Activated T-helper 17 cell treated with anti-CD3 and anti-CD28 coated beads, Interleukin-2, amount 50 U/mL, for 72 hours (primary cell): Measurements from ENCODE around the gene FNDC1. TPM values are rescaled to one million over a fixed set of nuclear protein-coding genes. Genes with fewer than 3 reads are reported as not detected.
"Not testable (repeated sequence)": the region's sequence is repeated elsewhere in the genome, so short reads cannot be mapped to it uniquely, and the experiment has no call there.

Experiments used
- ATAC-seq: fragments of 150-1000 bp; cut with Tn5 transposase; replicated peaks from 2 replicates; pipeline ENCODE4 v1.10.0; 2021; ENCODE audit warnings: mild to moderate bottlenecking, moderate library complexity
- H3K27ac Mint-ChIP-seq: one replicate; pipeline ENCODE4 v1.8.0; 2022; ENCODE audit warnings: mixed read lengths
- H3K27me3 Mint-ChIP-seq: one replicate; pipeline ENCODE4 v1.8.0; 2022; ENCODE audit warnings: mixed read lengths
- H3K36me3 Mint-ChIP-seq: one replicate; pipeline ENCODE4 v1.8.0; 2022; ENCODE audit warnings: low read depth, mild to moderate bottlenecking, mixed read lengths
- H3K4me1 Mint-ChIP-seq: one replicate; pipeline ENCODE4 v1.8.0; 2022; ENCODE audit warnings: mixed read lengths
- H3K4me3 Mint-ChIP-seq: one replicate; pipeline ENCODE4 v1.8.0; 2022; ENCODE audit warnings: mild to moderate bottlenecking, mixed read lengths
- H3K9me3 Mint-ChIP-seq: one replicate; pipeline ENCODE4 v1.8.0; 2022; ENCODE audit warnings: mixed read lengths
- total RNA-seq, 2 donors: library from RNA; stranded (reverse); gene quantifications; one replicate each; pipeline ENCODE4 v1.2.3, GENCODE V29; 2022

FNDC1 gene
- total RNA-seq, 2 donors from 2014 or later: not detected

DNA sequence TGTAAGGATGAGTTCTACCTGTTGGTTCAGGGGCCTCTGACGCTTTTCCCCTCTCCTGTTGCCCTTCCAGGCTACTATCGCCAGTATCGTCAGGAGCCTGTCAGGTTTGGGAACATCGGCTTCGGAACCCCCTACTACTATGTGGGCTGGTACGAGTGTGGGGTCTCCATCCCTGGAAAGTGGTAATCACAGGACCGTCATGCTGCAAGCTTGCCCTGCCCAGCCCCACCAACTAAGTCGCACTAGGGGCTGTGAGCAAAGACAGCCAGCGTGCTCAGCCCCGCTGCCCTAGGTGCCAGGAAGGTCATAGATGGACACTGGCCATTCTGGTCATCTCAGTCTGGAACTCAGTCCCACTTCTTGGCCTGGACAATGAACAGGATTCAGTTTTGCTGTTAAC, 102.1 kb downstream of the FNDC1 start:
- no peaks in the 10 kb centered on the region for H3K36me3 Mint-ChIP-seq
- H3K27ac Mint-ChIP-seq: no peak overlapping the region
- H3K9me3 Mint-ChIP-seq: peaks cover 4% of the 10 kb centered on the region
- H3K27me3 Mint-ChIP-seq: peaks cover 22% of the 10 kb centered on the region
- no peak overlapping the region for H3K4me3 Mint-ChIP-seq
- no peaks in the 10 kb centered on the region for H3K4me1 Mint-ChIP-seq
- no peak for ATAC-seq

DNA sequence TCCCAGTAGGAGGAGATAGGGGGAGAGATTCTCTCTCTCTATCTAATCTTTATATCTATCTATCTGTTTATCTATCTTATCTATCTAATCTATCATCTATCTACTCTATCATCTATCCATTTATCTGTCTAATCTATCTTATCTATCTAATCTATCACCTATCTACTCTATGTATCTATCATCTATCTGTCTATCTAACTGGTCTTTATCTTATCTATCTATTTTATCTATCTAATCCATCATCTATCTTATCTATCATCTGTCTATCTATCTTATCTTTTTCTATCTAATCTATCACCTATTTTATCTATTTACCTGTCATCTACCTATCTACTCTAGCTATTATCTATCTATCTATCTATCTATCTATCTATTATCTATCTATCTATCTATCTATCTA, 109.4 kb downstream of the FNDC1 start:
- H3K27me3 Mint-ChIP-seq: peaks cover 23% of the 10 kb centered on the region
- H3K9me3 Mint-ChIP-seq: no peaks in the 10 kb centered on the region
- no peak for ATAC-seq
- no peak overlapping the region for H3K27ac Mint-ChIP-seq
- no peak overlapping the region for H3K4me3 Mint-ChIP-seq
- H3K36me3 Mint-ChIP-seq: no peaks in the 10 kb centered on the region
- no peaks in the 10 kb centered on the region for H3K4me1 Mint-ChIP-seq

DNA sequence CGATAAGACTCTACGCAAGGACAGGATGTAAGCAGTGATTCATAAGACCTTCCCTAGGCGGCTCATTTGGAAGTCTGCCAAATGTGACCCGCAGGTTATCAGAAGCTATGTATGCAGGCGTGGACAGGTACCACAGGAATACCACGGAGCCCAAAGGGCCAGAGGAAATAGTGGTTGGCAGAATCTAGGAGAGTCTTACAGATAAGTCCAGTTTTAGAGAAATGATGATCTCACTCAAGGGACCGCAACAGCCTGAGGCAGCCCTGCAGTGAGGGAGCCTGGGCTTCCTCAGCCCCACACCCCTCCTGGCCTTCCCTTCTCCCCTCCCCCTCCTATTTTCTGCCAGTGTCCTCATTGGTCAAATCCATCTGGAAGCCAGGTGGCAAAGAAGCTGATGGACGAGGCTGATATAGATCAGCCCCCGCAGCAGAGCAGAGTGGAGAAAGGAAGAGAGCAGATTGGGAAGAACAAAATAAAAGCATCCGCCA, 110.6 kb downstream of the FNDC1 start:
- Mint-ChIP-seq H3K4me1 (no peaks in the 10 kb centered on the region), H3K27ac (no peak overlapping the region), H3K27me3 (peaks cover 23% of the 10 kb centered on the region), H3K9me3 (no peaks in the 10 kb centered on the region), H3K4me3 (no peak overlapping the region), H3K36me3 (no peaks in the 10 kb centered on the region)
- ATAC-seq: no peak

DNA sequence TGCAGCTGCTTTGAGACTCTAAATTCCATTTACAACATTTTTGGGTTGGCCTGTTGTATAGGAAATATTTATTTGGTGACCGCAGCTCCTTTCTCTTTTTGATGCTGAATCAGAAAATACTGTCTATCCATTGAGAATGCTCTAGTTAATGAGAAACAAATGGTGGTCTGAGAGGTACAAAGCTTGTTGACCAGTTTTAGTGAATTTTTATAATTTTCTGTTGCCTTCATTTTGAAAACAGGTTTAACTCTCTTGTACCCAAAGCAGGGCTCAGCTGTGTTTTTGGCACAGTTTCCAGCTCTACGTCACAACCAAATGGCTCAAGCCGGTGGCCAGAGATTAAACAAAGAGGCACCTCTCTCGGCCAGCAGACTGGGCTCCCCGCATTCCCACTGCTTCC, 113.2 kb downstream of the FNDC1 start:
- no peaks in the 10 kb centered on the region for H3K4me1 Mint-ChIP-seq
- no peaks in the 10 kb centered on the region for H3K36me3 Mint-ChIP-seq
- no peak overlapping the region for H3K4me3 Mint-ChIP-seq
- H3K27ac Mint-ChIP-seq: no peak overlapping the region
- ATAC-seq: no peak
- no peaks in the 10 kb centered on the region for H3K9me3 Mint-ChIP-seq
- peaks cover 23% of the 10 kb centered on the region for H3K27me3 Mint-ChIP-seq

DNA sequence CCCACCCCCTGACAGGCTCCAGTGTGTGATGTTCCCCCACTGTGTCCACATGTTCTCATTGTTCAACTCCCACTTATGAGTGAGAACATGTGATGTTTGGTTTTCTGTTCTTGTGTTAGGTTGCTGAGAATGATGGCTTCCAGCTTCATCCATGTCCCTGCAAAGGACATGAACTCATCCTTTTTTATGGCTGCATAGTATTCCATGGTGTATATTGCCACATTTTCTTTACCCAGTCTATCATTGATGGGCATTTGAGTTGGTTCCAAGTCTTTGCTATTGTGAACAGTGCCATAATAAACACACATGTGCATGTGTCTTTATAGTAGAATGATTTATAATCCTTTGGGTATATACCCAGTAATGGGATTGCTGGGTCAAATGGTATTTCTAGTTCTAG, 115.5 kb downstream of the FNDC1 start:
- H3K27me3 Mint-ChIP-seq: peaks cover 36% of the 10 kb centered on the region
- H3K36me3 Mint-ChIP-seq, H3K27ac Mint-ChIP-seq, H3K4me3 Mint-ChIP-seq, ATAC-seq, H3K4me1 Mint-ChIP-seq, H3K9me3 Mint-ChIP-seq: not testable (repeated sequence)

DNA sequence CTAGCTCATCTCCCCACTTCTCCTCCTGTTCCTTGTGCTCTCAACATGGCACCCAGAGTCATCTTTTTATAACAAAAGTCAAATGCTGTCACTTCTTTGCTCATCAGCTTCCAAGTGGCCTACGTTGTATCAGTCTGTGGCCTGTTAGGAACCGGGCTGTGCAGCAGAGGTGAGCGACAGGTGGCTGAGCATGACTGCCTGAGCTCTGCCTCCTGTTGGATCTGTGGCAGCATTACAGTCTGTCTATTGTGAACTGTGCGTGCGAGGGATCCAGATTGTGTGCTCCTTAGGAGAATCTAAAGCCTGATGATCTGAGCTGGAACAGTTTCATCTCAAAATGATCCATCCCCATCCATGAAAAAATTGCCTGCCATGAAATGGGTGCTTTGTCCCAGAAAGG, 129.6 kb downstream of the FNDC1 start:
- no peak for ATAC-seq
- Mint-ChIP-seq H3K27ac (no peak overlapping the region), H3K36me3 (no peaks in the 10 kb centered on the region), H3K4me1 (no peaks in the 10 kb centered on the region), H3K9me3 (no peaks in the 10 kb centered on the region), H3K4me3 (no peak overlapping the region), H3K27me3 (peaks cover 19% of the 10 kb centered on the region)

DNA sequence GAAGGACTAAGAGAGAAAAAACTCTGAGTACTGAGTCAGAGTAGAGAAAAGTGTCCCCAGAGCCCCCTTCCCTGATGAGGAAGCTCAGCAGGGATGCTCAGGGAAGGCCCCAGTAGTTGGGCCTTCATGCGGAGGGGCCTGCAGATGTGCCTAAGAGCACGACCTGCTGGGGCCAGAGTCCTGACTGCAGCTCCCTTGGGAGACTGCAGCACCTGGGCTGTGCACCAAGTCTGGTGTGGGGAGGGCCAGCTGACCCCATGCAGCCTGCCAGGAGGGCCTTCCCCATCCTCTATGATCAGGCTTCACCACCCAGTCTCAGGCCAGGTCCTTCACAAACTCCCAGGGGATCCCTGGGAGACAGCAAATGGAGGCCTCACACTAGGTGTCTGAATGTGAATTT, 130.4 kb downstream of the FNDC1 start:
- Mint-ChIP-seq H3K4me3 (no peak overlapping the region), H3K4me1 (no peaks in the 10 kb centered on the region), H3K9me3 (no peaks in the 10 kb centered on the region), H3K27ac (no peak overlapping the region), H3K27me3 (peaks cover 22% of the 10 kb centered on the region), H3K36me3 (no peaks in the 10 kb centered on the region)
- no peak for ATAC-seq

DNA sequence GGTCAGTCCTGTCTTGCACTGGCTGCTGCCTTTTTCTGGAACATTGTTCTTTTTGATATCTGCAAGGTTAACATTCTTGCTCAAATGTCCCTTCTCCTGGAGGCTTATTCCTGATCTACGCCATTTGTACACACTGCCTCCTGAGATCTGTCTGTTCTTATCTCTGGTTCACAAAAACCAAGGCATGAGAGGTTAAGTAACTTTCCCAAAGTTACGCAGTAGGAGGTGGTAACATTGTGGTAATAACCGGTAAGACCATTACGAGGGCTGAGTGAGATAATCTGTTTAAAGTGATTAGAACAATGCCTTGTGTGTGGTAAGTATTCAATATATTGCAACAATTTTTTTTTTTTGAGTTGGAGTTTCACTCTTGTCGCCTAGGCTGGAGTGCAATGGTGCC, 132.1 kb downstream of the FNDC1 start:
- Mint-ChIP-seq H3K9me3 (no peaks in the 10 kb centered on the region), H3K27ac (no peak overlapping the region), H3K27me3 (peaks cover 18% of the 10 kb centered on the region), H3K4me3 (no peak overlapping the region), H3K36me3 (no peaks in the 10 kb centered on the region), H3K4me1 (no peaks in the 10 kb centered on the region)
- no peak for ATAC-seq

DNA sequence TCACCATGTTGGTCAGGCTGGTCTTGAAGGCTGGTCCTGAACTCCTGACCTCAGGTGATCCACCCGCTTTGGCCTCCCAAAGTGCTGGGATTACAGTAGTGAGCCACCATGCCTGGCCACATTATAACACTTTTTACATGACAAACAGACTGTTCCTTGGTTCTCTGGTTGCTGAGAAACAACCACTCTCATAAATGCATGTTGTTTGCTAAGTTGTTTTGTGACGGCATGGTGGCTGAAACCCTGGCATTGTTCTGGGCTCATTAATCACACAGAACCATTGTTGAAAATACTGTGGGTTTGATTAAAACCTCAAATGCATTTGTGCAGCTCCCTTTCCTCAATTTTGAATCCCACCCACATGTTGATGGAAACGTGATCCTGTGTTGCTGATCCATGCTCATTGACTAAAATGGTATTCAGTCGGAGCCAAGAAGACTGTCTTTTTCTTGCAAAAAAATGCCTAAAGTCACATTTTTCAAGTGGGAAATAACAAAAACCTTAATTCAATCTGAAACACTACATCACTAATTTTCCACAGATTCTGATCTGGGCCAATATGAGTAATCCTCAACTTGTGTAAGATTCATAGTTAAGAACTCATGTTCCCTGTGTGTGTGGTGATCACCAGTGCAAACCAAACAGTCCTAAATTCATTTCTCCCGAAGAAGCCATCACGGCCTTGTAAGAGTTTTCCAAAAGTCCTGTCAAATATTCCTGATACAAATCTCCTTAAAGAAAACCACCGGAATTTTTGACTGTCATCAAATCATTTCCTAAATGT, 132.8 kb downstream of the FNDC1 start:
- no peaks in the 10 kb centered on the region for H3K4me1 Mint-ChIP-seq
- H3K9me3 Mint-ChIP-seq: no peaks in the 10 kb centered on the region
- peaks cover 18% of the 10 kb centered on the region for H3K27me3 Mint-ChIP-seq
- no peak overlapping the region for H3K27ac Mint-ChIP-seq
- ATAC-seq: no peak
- no peak overlapping the region for H3K4me3 Mint-ChIP-seq
- H3K36me3 Mint-ChIP-seq: no peaks in the 10 kb centered on the region

DNA sequence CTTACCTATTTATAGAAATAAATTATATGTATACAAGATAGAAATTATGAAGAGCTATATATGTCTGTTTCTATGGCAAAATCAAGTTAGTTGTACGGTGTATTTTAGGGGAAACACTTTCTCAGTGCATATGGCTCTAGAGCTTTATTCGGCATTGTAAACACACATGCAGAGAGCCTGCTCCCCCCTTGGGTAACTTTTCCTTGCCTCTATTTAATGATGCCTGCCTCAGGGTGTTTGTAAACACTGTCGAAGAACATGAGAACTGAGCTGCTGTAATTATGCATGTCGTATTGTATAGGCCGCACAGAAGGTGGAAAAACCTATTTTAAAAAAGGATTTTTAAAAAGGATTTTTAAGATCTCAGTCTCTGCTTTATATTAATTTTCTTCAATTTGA, 133.4 kb downstream of the FNDC1 start:
- H3K9me3 Mint-ChIP-seq: no peaks in the 10 kb centered on the region
- no peak overlapping the region for H3K27ac Mint-ChIP-seq
- no peaks in the 10 kb centered on the region for H3K36me3 Mint-ChIP-seq
- no peak overlapping the region for H3K4me3 Mint-ChIP-seq
- peaks cover 17% of the 10 kb centered on the region for H3K27me3 Mint-ChIP-seq
- no peaks in the 10 kb centered on the region for H3K4me1 Mint-ChIP-seq
- ATAC-seq: no peak

DNA sequence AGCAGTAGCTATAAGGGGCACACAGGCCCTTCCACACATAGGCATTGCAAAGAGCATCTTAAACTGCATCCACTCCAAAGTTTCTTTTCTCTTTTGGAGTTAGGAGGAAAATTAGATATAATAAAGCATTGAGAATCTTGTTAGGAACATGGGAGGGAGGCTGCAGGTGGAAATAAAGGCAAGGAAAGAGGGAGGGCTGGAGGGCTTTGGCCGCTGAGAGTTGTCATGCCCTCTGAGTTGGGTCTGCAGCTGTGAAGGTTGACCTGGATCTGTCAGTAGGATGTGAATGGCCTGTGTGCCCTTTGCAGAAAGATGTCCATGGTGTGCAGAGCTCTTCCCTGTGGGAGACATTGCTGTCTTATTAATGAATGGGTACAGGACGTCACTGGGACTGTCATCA, 134.0 kb downstream of the FNDC1 start:
- H3K27ac Mint-ChIP-seq: no peak overlapping the region
- ATAC-seq: no peak
- H3K4me1 Mint-ChIP-seq: no peaks in the 10 kb centered on the region
- no peaks in the 10 kb centered on the region for H3K9me3 Mint-ChIP-seq
- no peaks in the 10 kb centered on the region for H3K36me3 Mint-ChIP-seq
- peaks cover 14% of the 10 kb centered on the region for H3K27me3 Mint-ChIP-seq
- no peak overlapping the region for H3K4me3 Mint-ChIP-seq

DNA sequence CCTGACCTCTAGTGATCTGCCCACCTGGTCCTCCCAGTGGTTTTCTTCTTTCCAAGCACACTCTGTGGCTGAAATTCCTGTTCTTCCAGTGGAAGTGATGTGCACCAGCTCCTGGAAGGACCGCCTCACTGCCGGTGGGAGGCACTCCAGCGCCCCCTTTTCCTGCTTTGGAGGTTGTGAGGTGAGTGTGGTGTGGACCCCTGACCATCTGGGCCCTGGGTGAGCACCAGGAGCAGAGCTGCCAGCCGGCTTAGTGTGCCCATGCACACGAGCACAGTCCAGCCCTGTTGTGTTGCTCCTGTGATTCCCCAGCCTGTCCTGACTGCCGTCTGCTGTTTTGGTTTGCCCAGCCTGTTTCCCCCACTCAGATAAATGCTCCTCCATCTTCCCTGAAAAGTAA, 134.6 kb downstream of the FNDC1 start:
- peaks cover 11% of the 10 kb centered on the region for H3K27me3 Mint-ChIP-seq
- H3K4me1 Mint-ChIP-seq: no peaks in the 10 kb centered on the region
- ATAC-seq: no peak
- no peaks in the 10 kb centered on the region for H3K36me3 Mint-ChIP-seq
- no peak overlapping the region for H3K4me3 Mint-ChIP-seq
- no peak overlapping the region for H3K27ac Mint-ChIP-seq
- no peaks in the 10 kb centered on the region for H3K9me3 Mint-ChIP-seq

DNA sequence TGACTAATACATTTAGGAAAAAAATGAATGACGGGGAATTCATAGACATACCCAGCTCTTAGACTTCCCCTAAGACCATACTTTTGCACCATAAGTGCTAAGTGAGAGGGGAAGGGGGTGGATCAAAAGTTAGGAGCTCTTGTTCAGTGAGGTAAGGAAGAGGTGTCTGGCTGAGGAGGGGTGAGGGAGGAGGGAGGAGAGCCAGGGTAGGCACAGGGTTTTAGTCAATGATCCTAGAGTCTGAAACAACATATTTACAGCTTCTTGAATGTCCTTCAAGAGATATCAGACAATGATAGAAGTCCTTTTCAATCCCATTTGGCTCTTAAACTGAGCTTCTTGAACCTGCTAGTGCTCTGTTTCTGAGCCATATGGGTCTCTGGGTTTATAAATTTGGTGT, 135.4 kb downstream of the FNDC1 start:
- Mint-ChIP-seq H3K4me1 (no peaks in the 10 kb centered on the region), H3K27me3 (peaks cover 9% of the 10 kb centered on the region), H3K9me3 (no peaks in the 10 kb centered on the region), H3K4me3 (no peak overlapping the region), H3K27ac (no peak overlapping the region), H3K36me3 (no peaks in the 10 kb centered on the region)
- ATAC-seq: no peak

DNA sequence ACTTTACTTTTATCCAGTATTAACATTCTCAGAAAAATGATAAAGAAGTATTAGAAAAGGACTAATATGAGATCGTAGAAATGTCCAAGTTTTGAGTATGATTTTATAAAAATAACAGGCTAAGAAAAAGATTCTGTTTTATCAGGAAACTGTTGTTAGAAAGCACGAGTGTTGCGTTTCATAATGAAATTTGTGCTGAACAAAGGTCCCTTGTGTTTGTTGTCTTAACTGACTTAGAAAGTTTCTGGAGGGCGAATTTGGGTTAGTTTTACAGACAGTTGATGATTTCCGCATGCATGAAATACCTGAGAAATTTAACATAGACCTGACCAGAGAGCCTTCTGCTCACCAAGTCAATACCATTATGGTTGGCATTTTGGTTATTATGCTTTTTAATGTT, 136.0 kb downstream of the FNDC1 start:
- Mint-ChIP-seq H3K4me1 (no peaks in the 10 kb centered on the region), H3K9me3 (no peaks in the 10 kb centered on the region), H3K27ac (no peak overlapping the region), H3K36me3 (no peaks in the 10 kb centered on the region), H3K4me3 (no peak overlapping the region), H3K27me3 (peaks cover 9% of the 10 kb centered on the region)
- ATAC-seq: no peak

DNA sequence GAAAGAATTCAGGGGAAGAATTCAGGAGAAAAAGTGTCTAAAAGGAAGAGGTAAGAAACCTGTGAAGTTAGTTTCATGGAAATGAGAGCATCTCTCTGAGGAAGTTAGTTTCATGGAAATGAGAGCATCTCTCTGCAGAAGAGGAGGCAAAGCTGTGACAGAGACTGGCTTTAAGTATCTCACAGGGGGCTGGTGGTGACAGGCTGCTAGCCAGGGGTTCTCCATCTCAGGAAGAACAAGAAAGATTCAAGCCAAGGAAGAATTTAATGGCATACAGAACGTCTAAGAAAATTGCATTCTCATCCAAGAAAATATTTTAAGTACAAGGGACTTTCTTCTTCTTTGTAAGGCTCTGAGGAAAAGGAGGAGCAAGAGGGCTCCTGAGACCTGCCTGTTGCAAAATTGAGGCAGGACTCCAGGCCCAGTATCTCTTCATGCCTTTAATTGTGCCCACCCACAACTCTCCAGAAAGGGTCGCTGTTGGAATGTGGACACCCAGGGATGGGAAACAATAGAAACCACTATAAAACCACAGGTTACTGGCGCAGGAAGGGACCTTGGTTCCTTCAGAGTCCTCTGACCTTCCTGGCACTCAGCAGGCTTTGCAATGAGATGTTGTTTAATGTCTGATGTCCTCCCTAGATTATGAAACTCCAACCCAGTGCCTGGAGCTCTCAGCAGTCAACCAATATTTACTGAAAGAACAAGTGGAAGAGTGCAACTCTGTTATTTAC, 136.8 kb downstream of the FNDC1 start:
- no peak overlapping the region for H3K27ac Mint-ChIP-seq
- H3K27me3 Mint-ChIP-seq: peaks cover 9% of the 10 kb centered on the region
- no peak for ATAC-seq
- H3K4me3 Mint-ChIP-seq: no peak overlapping the region
- H3K9me3 Mint-ChIP-seq: no peaks in the 10 kb centered on the region
- H3K4me1 Mint-ChIP-seq: no peaks in the 10 kb centered on the region
- H3K36me3 Mint-ChIP-seq: no peaks in the 10 kb centered on the region
